HUDEP-2 (cell line): ENCODE data around the gene TMEM239.
A peak's percentile ranks its signal among the peaks of the same experiment; 100 is the strongest.
"Not testable (repeated sequence)": the region's sequence is repeated elsewhere in the genome, so short reads cannot be mapped to it uniquely, and the experiment has no call there.

Source experiments
- DNase-seq, 76 experiments: peaks; one replicate each; lab custom pipeline; 2025; ENCODE audit not compliant: unreplicated experiment in 76 of 76; lab: John Stamatoyannopoulos, UW

The TMEM239 gene

DNA sequence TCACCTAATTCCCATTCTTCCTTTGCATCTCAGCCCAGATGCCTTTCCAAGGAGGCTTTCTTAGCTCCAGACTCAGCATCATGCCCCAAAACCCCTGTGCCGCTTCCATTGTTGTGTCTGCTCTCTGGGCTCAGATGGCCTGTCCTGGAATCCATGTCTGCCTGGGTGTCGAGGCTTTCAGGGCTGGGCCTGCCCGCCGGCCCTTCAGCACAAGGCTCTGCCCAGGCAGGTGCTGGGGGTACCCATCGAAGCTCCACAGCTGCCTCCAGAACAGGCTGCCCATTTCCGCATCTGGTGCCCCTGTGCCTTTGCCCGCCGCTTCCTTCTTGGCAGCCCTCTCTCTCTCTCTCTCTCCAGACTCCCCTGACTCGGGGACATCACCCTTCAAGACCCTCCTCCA, 16.9 kb upstream of the TMEM239 start:
- no peak for DNase-seq

DNA sequence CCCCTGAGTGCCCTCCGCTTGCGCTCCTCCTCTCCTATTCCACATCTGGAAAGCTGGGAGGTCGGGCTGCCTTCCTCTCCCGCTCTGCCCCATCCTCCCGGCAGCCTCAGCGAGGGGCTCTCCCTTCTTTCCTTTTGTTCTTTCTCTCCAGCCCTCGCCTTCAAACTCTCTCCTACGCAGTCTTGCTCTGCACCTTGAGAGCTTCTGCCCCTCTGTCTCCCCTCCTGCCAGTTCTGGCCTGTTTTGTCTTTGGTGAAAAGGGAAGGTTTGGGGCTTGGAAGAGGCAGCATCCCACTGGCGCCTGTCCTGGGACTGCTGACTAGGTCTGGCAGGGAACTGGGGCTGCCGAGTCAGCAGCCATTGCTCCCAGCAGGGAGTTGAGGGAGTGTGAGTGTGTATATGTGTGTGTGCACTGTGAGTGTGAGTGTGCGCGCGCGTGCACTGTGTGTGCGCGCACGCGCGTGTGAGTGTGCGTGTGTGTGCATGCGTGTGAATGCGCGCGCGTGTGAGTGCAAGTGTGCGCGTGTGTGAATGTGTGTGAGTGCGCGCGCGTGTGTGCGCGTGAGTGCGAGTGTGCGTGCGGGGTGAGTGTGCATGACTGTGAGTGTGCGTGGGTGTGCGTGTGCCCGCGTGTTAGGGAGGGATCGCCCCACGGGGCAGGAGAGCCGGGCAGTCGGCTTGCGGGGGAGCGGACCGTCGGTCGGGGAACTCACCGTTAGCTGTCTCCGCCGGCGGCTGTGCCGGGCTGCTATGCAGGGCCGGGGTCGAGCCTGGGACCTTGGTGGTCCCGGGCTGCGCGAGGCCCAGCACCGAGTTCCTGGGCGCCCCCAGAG, 16.3 kb upstream of the TMEM239 start:
- DNase-seq: no peak

DNA sequence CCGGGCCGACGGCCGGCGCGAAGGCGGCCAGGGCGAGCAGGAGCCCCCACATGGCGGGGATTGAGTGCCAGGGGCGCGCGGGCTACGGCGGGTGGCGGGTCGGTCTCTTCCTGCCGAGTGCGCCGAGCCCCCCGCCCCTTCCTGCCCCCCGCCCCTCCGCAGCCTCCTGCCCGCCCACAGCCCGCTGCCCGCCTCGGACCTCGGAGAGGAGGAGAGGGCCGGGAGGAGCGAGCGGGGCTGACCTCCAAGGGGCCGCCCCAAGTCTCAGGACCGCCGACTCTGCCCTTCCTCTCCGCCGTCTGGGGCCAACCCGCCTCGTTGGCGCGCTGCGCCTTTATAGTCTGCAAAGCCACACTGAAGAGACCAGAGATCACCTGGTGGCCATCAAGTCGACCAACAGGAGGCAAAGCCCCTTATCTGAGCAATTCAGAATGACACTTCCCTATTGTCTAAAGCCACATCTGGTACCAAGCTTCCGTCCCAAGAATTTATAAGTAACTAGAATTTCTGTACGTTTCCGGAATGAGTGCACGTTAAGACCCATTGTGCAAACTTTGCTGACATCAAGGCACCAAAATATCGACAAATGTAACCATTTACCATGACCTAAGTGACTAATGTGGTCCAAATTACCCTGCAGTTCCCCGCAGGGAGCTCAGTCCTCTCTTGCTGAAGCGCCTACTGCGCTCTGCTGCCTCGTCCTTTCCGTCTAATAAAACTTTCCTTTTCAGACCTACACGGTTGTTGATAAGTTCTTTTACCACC, 15.5 kb upstream of the TMEM239 start, which contains the start of gene CPXM1:
TSS of gene CPXM1 (minus strand) at position 107 of the 765 bp plus-strand sequence. CDS start at position 52, 55 bp downstream.
- DNase-seq: peak in 1 of 76 experiments; percentile 3

DNA sequence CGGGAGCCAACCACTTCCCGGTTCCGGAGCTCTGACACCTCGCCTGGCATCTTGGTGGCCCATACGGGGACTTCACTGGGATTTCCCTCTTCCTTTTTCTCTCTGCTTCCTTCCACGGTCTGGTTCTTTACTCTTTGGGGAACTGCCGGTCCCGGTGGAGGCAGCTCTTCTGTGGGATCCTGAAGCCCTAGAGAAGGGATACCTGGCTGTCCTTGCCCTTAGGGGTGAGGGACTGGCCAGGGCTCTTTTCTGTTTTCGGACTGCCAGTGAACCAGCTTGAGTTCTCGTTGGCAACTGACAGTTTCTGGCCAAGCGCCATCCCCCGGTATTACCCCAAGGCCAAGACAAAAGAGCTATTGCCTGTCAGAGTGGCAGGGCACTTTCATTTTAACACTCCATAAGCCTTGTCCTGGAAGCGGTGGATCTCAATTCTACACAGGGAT, 14.9 kb upstream of the TMEM239 start:
- no peak for DNase-seq

- DNase-seq: no peak
Measured at GRCh38 chr20:2804041-2804828, 11.9 kb upstream of the TMEM239 start.

DNA sequence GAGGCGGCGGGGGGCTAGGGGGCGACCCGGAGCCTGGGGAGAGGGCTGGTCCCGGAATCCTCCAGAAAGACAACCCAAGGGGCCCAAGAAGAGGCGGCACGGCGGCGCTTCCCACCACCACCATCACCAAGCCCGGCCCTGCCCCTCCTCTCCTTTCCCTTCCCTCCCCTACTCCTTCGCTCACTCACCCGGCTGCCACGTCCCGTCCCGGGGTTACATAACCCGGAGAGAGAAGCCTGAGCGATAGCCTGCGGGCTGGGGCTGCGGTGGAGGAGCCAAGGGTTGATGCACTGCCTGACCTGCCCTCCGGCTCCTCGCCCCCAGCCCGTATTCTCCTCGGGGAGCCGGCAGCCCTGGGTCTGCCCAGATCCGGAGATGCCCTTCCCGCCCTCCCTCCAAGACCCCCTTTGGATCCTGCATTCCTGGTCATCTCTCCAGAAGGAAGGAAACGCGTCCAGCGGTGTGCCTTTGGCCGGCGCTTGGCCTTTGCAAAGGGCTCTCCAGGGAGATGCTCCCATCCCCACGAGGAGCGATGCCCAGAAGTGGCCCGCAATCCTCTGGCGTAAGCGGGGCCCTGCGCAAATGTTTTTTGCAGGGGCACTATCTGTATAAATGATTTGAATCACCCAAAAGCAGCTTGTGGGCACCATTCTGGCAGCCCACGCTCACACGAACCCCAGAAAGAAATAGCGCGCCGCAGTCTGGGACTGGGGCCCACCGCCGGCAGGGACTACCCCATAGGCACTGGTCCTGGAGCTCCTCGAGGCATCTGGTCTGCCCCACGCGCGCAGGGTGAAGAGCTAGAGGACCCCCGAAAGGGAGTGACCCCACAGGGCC, 11.1 kb upstream of the TMEM239 start:
- no peak for DNase-seq

- DNase-seq: no peak
Measured at GRCh38 chr20:2805689-2806350, 10.3 kb upstream of the TMEM239 start.

DNA sequence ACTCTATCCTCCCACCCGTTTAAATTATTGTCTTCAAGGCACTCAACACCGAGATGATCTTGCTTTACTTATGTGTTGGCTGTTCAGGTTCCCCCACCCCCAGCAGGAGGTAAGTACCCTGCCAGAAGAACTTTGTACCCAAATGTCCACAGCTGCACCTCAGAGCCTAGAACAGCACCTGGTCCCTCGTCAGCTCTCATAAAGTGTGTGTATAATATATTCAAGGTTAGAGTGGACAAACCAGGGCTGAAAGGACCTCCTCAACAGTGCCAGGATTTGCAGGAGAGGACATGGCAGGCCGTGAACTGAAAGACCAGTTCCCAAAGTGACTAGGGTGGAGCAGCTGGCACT, 9.8 kb upstream of the TMEM239 start:
- no peak for DNase-seq

DNA sequence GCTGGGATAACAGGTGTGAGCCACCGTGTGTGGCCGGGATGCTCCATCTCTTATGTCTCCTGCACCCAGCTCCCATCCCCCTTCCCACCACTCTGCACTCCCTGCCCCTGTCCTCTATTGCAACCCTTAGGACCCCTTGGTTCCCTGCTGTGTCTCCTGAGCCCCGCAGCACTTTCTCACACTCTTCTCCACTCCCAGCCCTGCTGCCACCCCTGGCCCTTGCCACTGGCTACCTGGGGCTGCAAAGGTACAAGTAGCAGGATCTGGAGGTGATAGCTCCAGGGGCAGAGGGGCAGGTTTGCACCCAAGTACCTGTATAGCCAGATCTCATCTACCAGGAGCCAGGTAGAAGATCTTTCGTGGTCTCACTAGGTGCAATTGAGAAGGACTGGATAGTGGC, 9.1 kb upstream of the TMEM239 start:
- peak in 5 of 76 experiments; percentile 9 to 43 (median 25) for DNase-seq

DNA sequence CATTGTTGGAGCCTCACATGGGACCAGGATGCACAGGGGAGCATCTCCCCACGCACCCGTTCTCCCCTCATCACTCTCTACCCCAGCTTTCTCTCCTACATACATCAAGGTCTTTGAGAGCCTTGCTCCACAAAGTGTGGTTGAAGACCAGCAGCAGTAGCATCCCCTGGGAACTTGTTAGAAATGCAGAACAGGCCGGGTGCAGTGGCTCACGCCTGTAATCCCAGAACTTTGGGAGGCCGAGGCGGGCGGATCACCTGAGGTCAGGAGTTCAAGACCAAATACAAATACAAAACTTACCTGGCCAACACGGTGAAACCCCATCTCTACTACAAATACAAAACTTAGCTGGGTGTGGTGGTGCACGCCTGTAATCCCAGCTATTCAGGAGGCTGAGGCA, 8.2 kb upstream of the TMEM239 start:
- DNase-seq: not testable (repeated sequence)

DNA sequence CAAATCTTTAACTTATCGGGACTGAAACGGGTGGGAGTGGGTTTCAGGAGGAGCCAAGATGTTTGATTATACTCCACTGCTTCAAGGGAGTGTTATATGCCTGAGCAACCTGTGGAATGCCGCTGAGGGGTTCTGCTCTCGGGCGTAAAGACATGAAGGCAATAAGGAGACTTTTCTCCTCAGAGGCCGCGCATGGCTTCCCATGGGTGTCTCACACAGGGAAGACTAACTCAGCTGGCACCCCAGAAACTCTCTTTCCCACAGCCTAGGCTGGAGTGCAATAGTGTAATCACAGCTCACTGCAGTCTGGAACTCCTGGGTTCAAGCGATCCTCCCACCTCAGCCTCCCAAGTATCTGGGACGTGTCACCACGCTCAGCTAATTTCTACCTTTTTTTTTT, 6.5 kb upstream of the TMEM239 start:
- DNase-seq: no peak

GRCh38 chr20:2812189-2812588, 4.0 kb upstream of the TMEM239 start:
- no peak for DNase-seq

GRCh38 chr20:2814076-2814475, 2.1 kb upstream of the TMEM239 start:
- DNase-seq: no peak

DNA sequence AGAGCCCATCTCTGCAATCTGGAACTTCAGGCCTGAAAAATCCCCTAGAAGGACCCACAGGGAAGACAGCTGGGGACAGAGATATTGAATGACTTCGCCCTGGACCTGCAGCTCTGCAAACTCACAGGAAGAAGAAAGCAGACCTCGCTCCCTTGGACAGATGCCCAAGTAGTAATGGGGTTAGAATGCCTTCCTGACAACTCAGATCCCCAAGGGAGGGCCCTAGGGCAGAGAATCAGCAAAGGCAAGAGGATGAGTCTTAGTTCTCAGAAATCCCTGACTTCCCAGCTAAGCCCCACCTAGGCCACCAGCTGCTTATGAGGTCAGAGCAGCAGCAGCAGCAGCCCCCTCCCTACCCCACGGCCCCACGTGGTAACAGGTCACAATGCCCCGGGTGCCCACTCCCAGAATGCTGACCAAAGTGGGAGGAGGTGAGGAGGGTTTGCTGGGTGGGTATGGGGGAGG, 1.5 kb upstream of the TMEM239 start, which contains the start of gene C20orf141:
TSS of gene C20orf141 (plus strand) at position 401 of the 465 bp plus-strand sequence. CDS start 198 bp downstream, outside the sequence.
- DNase-seq: peak in 4 of 76 experiments; percentile 9 to 29 (median 15)

GRCh38 chr20:2815242-2815900, 793 bp upstream of the TMEM239 start:
- no peak for DNase-seq

- DNase-seq: peak in 4 of 76 experiments; percentile 5 to 15 (median 14)
Measured at GRCh38 chr20:2816583-2817340, 598 bp downstream of the TMEM239 start.

DNA sequence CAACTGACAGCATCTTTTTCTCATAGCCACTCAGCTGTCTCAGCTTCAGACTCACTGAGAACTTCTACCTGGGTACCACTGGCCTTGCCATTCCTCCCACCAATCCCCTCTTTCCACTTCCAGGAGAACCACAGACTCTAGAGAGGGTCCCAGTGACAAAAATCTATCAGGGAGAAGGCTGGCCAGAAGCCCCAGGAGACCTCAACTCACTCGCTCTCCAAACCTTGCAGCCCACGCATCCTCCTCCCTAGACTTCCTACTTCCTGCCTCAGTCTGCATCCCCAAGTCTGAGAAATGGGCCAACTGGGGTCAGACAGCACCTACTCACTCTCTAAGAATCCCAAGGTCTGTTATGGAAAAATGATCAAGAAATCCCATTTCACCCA, 1.2 kb downstream of the TMEM239 start:
- no peak for DNase-seq
